H54 (cell line): ENCODE results near the gene SNRNP35.
"Not testable (repeated sequence)": the region's sequence is repeated elsewhere in the genome, so short reads cannot be mapped to it uniquely, and the experiment has no call there.

Experiments used
- DNase-seq: peaks from one replicate; pipeline ENCODE4 v3.0.0; 2011; ENCODE audit warnings: low spot score, mixed read lengths; ENCODE audit not compliant: insufficient read length
- FAIRE-seq: peaks from 3 replicates; lab custom pipeline; 2011; peaks lifted over from hg19 to GRCh38; lab: Jason Lieb, UNC
- POLR2A ChIP-seq: IDR thresholded peaks from 2 replicates; pipeline ENCODE4 v1.6.1; 2011; ENCODE audit warnings: low read depth, mild to moderate bottlenecking, low read length

SNRNP35 gene

GRCh38 chr12:123441523-123442164 is 16.3 kb upstream of the SNRNP35 start:
- no peak for FAIRE-seq
- no peak for TF ChIP-seq POLR2A
- DNase-seq = no peak

- TF ChIP-seq POLR2A = no peak
- no peak for FAIRE-seq
- DNase-seq = no peak
Observed at GRCh38 chr12:123442774-123443173, 15.2 kb upstream of the SNRNP35 start.

- no peak for FAIRE-seq
- no peak for TF ChIP-seq POLR2A
- no peak for DNase-seq
Observed at GRCh38 chr12:123444092-123445026, 13.6 kb upstream of the SNRNP35 start.

DNA sequence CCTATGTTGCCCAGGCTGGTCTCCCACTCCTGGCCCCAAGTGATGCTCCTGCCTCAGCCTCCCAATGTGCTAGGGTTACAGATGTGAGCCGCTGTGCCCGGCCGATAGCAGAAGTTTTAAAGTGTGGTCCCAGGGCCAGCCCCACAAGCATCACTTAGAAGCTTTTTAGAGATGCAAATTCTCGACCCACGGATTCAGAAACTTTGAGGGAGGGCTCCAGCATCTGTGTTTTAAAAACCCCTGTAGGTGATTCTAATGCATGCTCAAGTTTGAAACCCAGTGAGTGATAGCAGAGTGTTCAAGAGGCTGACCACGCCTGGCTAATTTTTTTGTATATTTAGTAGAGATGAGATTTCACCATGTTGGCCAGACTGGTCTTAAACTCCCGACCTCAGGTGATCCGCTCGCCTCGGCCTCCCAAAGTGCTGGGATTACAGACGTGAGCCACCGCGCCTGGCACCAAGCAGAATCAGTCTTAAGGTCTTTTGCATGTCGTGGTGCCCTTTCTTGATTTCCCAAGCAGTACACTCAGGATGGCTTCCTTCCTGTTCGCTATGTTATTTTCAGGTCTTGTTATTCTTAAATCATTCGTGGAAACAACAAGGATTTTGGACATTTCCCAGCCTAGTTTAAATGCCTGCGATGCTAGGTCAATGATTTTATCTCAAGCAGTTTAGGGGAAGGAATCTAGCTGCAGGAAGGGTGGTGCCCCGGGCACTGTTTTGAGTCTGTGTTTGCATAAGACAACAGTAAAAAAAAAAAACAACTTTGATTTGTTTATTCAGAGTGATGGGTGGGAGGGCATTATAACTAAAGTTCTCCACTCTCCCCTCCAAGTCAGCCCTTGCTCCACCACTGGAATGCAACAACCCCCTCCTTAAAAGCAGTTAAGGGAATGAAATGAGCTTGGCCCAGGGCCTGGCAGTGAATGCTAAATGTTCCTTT is 12.3 kb upstream of the SNRNP35 start:
- FAIRE-seq = no peak
- no peak for DNase-seq

DNA sequence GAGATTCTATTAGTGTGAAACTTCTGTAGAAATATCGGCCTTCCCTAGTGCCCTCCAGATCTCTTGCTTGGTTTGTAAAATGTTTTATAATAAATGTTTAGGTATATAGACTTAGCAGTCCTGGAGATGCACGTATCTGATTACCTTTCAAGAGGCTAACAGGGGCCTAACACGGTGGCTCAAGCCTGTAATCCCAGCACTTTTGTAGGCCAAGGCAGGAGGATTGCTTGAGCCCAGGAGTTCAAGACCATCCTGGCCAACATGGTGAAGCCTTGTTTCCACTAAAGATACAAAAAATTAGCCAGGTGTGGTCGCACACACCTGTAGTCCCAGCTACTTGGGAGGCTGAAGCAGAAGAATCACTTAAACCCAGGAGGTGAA is 11.6 kb upstream of the SNRNP35 start:
- no peak for TF ChIP-seq POLR2A
- no peak for FAIRE-seq
- DNase-seq = no peak

More for the DNA sequence above, 12.3 kb upstream of the SNRNP35 start:
- no peak for TF ChIP-seq POLR2A

DNA sequence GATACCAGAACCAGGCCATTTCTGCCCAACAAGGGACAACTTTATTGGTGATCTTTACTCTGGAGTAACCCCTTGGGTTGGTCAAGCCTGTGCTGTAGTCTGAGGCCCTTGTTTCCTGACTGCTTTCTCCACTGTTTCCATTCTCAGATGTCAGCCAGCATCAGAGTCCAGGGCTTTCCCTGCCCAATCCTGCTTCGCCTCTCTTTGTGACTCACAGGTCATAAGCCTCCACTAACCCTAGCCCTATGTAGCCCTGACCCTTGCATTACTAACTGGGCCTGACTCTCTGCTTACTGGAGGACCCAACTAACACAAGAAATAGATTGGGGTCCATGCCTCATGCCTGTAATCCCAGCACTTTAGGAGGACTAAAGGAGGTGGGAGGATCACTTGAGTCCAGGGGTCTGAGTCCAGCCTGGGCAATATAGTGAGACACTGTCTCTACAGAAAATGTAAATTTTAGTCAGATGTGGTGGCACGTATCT is 8.6 kb upstream of the SNRNP35 start:
- no peak for FAIRE-seq
- no peak for TF ChIP-seq POLR2A
- DNase-seq = no peak

DNA sequence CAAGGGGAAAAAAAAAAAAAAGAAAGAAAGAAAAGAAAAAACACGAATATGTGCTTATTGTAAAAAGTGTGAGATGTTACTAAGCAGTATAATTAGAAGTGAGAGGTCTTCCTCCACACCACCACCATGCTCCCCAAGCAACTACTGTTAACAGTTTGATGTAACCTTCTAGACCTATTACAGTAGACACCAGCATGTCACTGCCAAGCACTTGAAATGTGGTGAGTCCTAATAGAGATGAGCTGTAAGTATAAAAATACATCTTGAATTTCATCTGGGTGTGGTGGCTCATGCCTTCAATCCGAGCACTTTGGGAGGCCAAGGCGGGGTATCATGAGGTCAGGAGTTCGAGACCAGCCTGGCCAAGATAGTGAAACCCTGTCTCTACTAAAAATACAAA is 8.1 kb upstream of the SNRNP35 start:
- FAIRE-seq (no peak), DNase-seq (no peak)
- no peak for TF ChIP-seq POLR2A

GRCh38 chr12:123450636-123451035 is 7.3 kb upstream of the SNRNP35 start:
- no peak for TF ChIP-seq POLR2A
- no peak for DNase-seq
- FAIRE-seq = no peak

GRCh38 chr12:123452276-123452550 is 5.7 kb upstream of the SNRNP35 start:
- not testable (repeated sequence) for FAIRE-seq, DNase-seq

- FAIRE-seq (no peak), DNase-seq (no peak)
- TF ChIP-seq POLR2A = no peak
Observed at GRCh38 chr12:123453165-123453564, 4.8 kb upstream of the SNRNP35 start.

GRCh38 chr12:123463174-123463573 is 5.2 kb downstream of the SNRNP35 start:
- DNase-seq, FAIRE-seq: not testable (repeated sequence)

- FAIRE-seq (no peak), DNase-seq (no peak)
- no peak for TF ChIP-seq POLR2A
Observed at GRCh38 chr12:123465084-123465483, 7.1 kb downstream of the SNRNP35 start.

DNA sequence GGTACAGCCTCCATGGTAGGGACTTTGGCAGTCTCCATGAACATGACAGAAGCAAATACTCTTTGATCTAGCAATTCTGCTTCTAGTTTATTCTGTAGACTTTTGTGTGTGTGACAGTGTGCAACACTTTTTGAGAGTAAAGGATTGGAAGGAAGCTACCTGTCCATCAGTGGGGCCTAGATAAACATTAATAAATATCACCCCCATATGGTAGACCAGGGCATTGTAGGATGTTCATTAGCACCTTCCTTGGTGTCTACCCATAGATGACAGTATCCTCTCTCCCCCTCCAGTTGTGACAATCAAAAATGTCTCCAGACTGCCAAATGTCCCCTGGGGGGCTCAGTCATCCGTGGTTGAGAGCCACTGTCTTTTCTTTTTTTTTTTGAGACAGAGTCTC is 10.8 kb downstream of the SNRNP35 start:
- FAIRE-seq (no peak), DNase-seq (no peak)
- TF ChIP-seq POLR2A = no peak

DNA sequence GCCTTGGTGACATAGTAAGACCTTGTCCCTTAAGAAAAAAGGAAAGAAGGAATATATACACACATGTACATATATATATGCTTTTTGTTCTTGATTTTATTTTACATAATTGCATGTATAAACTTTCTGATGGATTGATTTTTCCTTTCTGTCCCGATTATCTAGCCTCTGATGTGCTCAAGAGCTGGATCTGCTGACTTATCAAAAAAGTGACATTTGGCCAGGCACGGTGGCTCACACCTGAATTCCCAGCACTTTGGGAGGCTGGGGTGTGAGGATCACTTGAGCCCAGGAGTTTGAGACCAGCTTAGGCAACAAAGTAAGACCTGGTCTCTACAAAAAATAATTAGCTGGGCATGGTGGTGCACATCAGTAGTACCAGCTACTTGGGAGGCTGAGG is 12.0 kb downstream of the SNRNP35 start:
- DNase-seq (no peak), FAIRE-seq (no peak)

More for the DNA sequence above, 12.0 kb downstream of the SNRNP35 start:
- TF ChIP-seq POLR2A = no peak
